Liver (tissue), 9 donors: Measurements from ENCODE around the gene OR2A5. TPM values are rescaled to one million over a fixed set of nuclear protein-coding genes. Genes with fewer than 3 reads are reported as not detected.

Source experiments
- DNase-seq: peaks from one replicate; pipeline ENCODE4 v3.0.0-alpha.2; 2017; ENCODE audit warnings: low spot score
- H3K27ac ChIP-seq, 2 donors: one replicate each; pipeline ENCODE4 v1.7.0; 2013; ENCODE audit warnings: inconsistent platforms in 2 of 2, low read length in 2 of 2, control low read depth in 1 of 2, low read depth in 1 of 2, mild to moderate bottlenecking in 1 of 2
- H3K27me3 ChIP-seq, 4 donors: one replicate each; pipeline versions ENCODE4 v1.6.1 to v1.7.0; 2013; ENCODE audit warnings: low read length in 3 of 4, inconsistent platforms in 1 of 4, mild to moderate bottlenecking in 1 of 4, moderate library complexity in 1 of 4; ENCODE audit not compliant: control insufficient read depth in 4 of 4, insufficient read depth in 4 of 4
- H3K36me3 ChIP-seq, 4 donors: one replicate each; pipeline versions ENCODE4 v1.6.1 to v1.7.0; 2013; ENCODE audit warnings: low read length in 3 of 4, mild to moderate bottlenecking in 3 of 4, low read depth in 1 of 4, moderate library complexity in 1 of 4; ENCODE audit not compliant: control insufficient read depth in 4 of 4, insufficient read depth in 3 of 4
- H3K4me1 ChIP-seq, 4 donors: one replicate each; pipeline versions ENCODE4 v1.6.1 to v1.7.0; 2013; ENCODE audit warnings: low read length in 3 of 4, mild to moderate bottlenecking in 3 of 4, moderate library complexity in 1 of 4; ENCODE audit not compliant: control insufficient read depth in 4 of 4, insufficient read depth in 4 of 4
- H3K4me3 ChIP-seq, 3 donors: one replicate each; pipeline versions ENCODE4 v1.6.1 to v1.7.0; 2013; ENCODE audit warnings: low read length in 3 of 3, control low read depth in 1 of 3, low read depth in 1 of 3, mild to moderate bottlenecking in 1 of 3
- H3K9ac ChIP-seq, 2 donors: one replicate each; pipeline ENCODE4 v1.7.0; 2013; ENCODE audit warnings: low read length in 2 of 2, mild to moderate bottlenecking in 2 of 2, moderate library complexity in 2 of 2, control low read depth in 1 of 2, low read depth in 1 of 2
- H3K9me3 ChIP-seq, 4 donors: one replicate each; pipeline versions ENCODE4 v1.6.1 to v1.7.0; 2013; ENCODE audit warnings: low read length in 3 of 4; ENCODE audit not compliant: control insufficient read depth in 4 of 4
- ATF3 ChIP-seq: IDR thresholded peaks from 2 replicates; pipeline ENCODE4 v1.6.1; 2016; ENCODE audit warnings: antibody characterized with exemption
- EGR1 ChIP-seq, 2 donors: IDR thresholded peaks; 2 replicates each; pipeline ENCODE4 v1.6.1; 2016 to 2018; ENCODE audit warnings: antibody characterized with exemption in 2 of 2, low read depth in 2 of 2
- FOXA1 ChIP-seq: IDR thresholded peaks from 2 replicates; pipeline ENCODE4 v1.6.1; 2016; ENCODE audit warnings: antibody characterized with exemption
- FOXA2 ChIP-seq: IDR thresholded peaks from 2 replicates; pipeline ENCODE4 v1.6.1; 2016; ENCODE audit warnings: antibody characterized with exemption
- HNF4A ChIP-seq, 2 donors: conservative IDR thresholded peaks; 2 replicates each; pipeline ENCODE4 v1.6.1; 2016; ENCODE audit warnings: antibody characterized with exemption in 2 of 2, mild to moderate bottlenecking in 2 of 2
- HNF4G ChIP-seq: IDR thresholded peaks from 2 replicates; pipeline ENCODE4 v1.6.1; 2016; ENCODE audit warnings: antibody characterized with exemption
- JUND ChIP-seq, 2 donors: IDR thresholded peaks; 2 replicates each; pipeline ENCODE4 v1.6.1; 2016; ENCODE audit warnings: antibody characterized with exemption in 2 of 2
- RAD21 ChIP-seq, 2 donors: IDR thresholded peaks; 2 replicates each; pipeline ENCODE4 v1.6.1; 2016; ENCODE audit warnings: antibody characterized with exemption in 2 of 2, mild to moderate bottlenecking in 2 of 2
- RXRA ChIP-seq, 2 donors: IDR thresholded peaks; 2 replicates each; pipeline ENCODE4 v1.6.1; 2017 to 2018; ENCODE audit warnings: antibody characterized with exemption in 2 of 2, mild to moderate bottlenecking in 1 of 2
- SP1 ChIP-seq: IDR thresholded peaks from 2 replicates; pipeline ENCODE4 v1.6.1; 2018; ENCODE audit warnings: antibody characterized with exemption, mild to moderate bottlenecking
- TAF1 ChIP-seq: conservative IDR thresholded peaks from 2 replicates; pipeline ENCODE4 v1.6.1; 2016; ENCODE audit warnings: antibody characterized with exemption, mild to moderate bottlenecking
- YY1 ChIP-seq: IDR thresholded peaks from 2 replicates; pipeline ENCODE4 v1.6.1; 2016; ENCODE audit warnings: antibody characterized with exemption, mild to moderate bottlenecking
- WGBS: extraction: QIAGEN DNeasy Blood & Tissue Kit; methylation state at CpG from one replicate; pipeline ENCODE4 v1.1.7; 2013; 5-methylcytosine and 5-hydroxymethylcytosine counted together
- polyA plus RNA-seq, 2 donors: library from polyadenylated mRNA; stranded (reverse) in 1 of 2; unstranded in 1 of 2; fragments of 200-250 nt in 1 of 2; fragments of >200 nt in 1 of 2; fragmentation: Nextera tagmentation in 1 of 2; extraction: Ambion mirVana in 1 of 2; gene quantifications; one replicate each; pipeline versions ENCODE4 v1.2.1 to v1.2.3, GENCODE V29; 2013 to 2015
- total RNA-seq, 2 donors: library from RNA; depleted of rRNA; stranded (reverse); fragments of >200 nt; gene quantifications; one replicate each; pipeline ENCODE4 v1.2.3, GENCODE V29; 2014
- TF ChIP-seq, protein P1 (sequence below): IDR thresholded peaks from 2 replicates; pipeline ENCODE4 v1.6.1; 2016; ENCODE audit warnings: antibody characterized with exemption, mild to moderate bottlenecking
- TF ChIP-seq, protein P2 (sequence below): fragments of 150-350 bp; IDR thresholded peaks from 2 replicates; pipeline ENCODE4 v1.5.1; 2017; ENCODE audit warnings: improper control_type of control experiment, low read depth, low read length; ENCODE audit not compliant: missing input control
- TF ChIP-seq, protein P3 (sequence below): IDR thresholded peaks from 2 replicates; pipeline ENCODE4 v1.6.1; 2016; ENCODE audit warnings: antibody characterized with exemption
- donor health status: healthy.
- donor health status: healthy.
- donor health status: healthy.
- donor health status: healthy.
- donor health status: healthy.

The OR2A5 gene
- total and polyA plus RNA-seq, 4 donors = 0.28 TPM; not detected in 3

DNA sequence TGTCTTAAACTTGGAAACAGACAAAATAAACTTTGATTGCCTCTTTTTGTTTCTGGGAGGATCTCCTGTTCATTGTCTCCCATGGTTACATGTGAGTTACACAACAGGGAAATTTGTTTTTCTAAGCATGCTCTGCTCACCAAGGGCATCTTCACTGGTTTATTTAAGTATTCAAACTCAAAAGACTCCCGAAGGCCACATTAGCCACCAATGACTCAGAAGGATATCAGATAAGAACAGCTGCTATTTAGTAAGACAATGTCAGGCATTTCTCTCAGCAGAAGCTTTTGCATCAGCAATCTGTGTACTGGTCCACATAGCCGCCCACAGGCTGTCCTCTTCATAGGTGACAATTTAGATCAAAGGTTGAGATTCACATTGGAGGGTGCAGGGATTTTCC lies 29.3 kb upstream of the OR2A5 start:
- WGBS = 52% methylated on average over 2 of the region's 2 CpGs

DNA sequence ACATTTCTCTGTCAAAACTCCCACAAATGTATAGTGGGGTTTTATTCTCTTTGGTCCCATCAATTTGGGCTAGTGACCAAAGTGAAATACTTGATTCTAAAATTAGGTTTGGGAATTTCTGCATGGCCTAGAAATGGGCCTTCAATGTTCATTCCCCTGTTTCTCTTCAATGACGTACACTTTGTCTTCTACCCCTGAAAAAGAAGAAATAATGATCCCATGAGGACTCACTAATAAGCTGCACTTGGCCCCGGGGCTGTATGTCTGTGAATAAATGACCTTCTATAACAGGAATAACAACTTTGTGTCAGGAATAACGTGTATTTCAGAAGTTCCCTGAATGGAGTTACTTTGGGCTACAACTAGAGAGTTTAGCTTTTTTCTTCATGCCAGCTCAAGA lies 28.4 kb upstream of the OR2A5 start:
- no peaks in the 10 kb centered on the region for H3K9me3 ChIP-seq
- H3K36me3 ChIP-seq = no peaks in the 10 kb centered on the region
- TF ChIP-seq FOXA1 (no peak), HNF4G (no peak), YY1 (no peak), TAF1 (no peak), EGR1 (IDR thresholded peaks at IDR 0.05; ENCODE audit: low read depth in 2 of 2) (no peak), JUND (IDR thresholded peaks at IDR 0.05) (no peak), RAD21 (IDR thresholded peaks at IDR 0.05) (no peak), FOXA2 (no peak), SP1 (no peak), HNF4A (conservative IDR thresholded peaks at IDR 0.05) (no peak)
- TF ChIP-seq, protein P1, sequence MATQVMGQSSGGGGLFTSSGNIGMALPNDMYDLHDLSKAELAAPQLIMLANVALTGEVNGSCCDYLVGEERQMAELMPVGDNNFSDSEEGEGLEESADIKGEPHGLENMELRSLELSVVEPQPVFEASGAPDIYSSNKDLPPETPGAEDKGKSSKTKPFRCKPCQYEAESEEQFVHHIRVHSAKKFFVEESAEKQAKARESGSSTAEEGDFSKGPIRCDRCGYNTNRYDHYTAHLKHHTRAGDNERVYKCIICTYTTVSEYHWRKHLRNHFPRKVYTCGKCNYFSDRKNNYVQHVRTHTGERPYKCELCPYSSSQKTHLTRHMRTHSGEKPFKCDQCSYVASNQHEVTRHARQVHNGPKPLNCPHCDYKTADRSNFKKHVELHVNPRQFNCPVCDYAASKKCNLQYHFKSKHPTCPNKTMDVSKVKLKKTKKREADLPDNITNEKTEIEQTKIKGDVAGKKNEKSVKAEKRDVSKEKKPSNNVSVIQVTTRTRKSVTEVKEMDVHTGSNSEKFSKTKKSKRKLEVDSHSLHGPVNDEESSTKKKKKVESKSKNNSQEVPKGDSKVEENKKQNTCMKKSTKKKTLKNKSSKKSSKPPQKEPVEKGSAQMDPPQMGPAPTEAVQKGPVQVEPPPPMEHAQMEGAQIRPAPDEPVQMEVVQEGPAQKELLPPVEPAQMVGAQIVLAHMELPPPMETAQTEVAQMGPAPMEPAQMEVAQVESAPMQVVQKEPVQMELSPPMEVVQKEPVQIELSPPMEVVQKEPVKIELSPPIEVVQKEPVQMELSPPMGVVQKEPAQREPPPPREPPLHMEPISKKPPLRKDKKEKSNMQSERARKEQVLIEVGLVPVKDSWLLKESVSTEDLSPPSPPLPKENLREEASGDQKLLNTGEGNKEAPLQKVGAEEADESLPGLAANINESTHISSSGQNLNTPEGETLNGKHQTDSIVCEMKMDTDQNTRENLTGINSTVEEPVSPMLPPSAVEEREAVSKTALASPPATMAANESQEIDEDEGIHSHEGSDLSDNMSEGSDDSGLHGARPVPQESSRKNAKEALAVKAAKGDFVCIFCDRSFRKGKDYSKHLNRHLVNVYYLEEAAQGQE = no peak
- TF ChIP-seq, protein P2, sequence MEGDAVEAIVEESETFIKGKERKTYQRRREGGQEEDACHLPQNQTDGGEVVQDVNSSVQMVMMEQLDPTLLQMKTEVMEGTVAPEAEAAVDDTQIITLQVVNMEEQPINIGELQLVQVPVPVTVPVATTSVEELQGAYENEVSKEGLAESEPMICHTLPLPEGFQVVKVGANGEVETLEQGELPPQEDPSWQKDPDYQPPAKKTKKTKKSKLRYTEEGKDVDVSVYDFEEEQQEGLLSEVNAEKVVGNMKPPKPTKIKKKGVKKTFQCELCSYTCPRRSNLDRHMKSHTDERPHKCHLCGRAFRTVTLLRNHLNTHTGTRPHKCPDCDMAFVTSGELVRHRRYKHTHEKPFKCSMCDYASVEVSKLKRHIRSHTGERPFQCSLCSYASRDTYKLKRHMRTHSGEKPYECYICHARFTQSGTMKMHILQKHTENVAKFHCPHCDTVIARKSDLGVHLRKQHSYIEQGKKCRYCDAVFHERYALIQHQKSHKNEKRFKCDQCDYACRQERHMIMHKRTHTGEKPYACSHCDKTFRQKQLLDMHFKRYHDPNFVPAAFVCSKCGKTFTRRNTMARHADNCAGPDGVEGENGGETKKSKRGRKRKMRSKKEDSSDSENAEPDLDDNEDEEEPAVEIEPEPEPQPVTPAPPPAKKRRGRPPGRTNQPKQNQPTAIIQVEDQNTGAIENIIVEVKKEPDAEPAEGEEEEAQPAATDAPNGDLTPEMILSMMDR = no peak
- no peak overlapping the region for H3K4me3 ChIP-seq
- 82% methylated on average over 3 of the region's 3 CpGs for WGBS
- H3K27ac ChIP-seq = no peak overlapping the region
- no peaks in the 10 kb centered on the region for H3K27me3 ChIP-seq
- no peak for DNase-seq
- no peak overlapping the region for H3K9ac ChIP-seq
- no peaks in the 10 kb centered on the region for H3K4me1 ChIP-seq

More for the DNA sequence above, 29.3 kb upstream of the OR2A5 start:
- Histone ChIP-seq H3K36me3 (no peaks in the 10 kb centered on the region), H3K4me1 (no peaks in the 10 kb centered on the region), H3K27ac (no peak overlapping the region), H3K9ac (no peak overlapping the region), H3K9me3 (no peaks in the 10 kb centered on the region), H3K4me3 (no peak overlapping the region), H3K27me3 (no peaks in the 10 kb centered on the region)
- no peak for DNase-seq
- TF ChIP-seq, protein P1 = no peak
- TF ChIP-seq RAD21 (IDR thresholded peaks at IDR 0.05) (no peak), HNF4G (no peak), ATF3 (no peak), HNF4A (conservative IDR thresholded peaks at IDR 0.05) (no peak), RXRA (IDR thresholded peaks at IDR 0.05) (no peak), YY1 (no peak), SP1 (no peak), FOXA2 (no peak), FOXA1 (no peak)
- TF ChIP-seq, protein P3, sequence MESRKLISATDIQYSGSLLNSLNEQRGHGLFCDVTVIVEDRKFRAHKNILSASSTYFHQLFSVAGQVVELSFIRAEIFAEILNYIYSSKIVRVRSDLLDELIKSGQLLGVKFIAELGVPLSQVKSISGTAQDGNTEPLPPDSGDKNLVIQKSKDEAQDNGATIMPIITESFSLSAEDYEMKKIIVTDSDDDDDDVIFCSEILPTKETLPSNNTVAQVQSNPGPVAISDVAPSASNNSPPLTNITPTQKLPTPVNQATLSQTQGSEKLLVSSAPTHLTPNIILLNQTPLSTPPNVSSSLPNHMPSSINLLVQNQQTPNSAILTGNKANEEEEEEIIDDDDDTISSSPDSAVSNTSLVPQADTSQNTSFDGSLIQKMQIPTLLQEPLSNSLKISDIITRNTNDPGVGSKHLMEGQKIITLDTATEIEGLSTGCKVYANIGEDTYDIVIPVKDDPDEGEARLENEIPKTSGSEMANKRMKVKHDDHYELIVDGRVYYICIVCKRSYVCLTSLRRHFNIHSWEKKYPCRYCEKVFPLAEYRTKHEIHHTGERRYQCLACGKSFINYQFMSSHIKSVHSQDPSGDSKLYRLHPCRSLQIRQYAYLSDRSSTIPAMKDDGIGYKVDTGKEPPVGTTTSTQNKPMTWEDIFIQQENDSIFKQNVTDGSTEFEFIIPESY = no peak
